Neural cell (in vitro differentiated cells): ENCODE results near the gene INSYN2B. TPM values are rescaled to one million over a fixed set of nuclear protein-coding genes. Genes with fewer than 3 reads are reported as not detected.

ENCODE experiments used
- H2AFZ ChIP-seq: fragments of 200-600, 300-800 bp; sonication (generic), shearing (Covaris generic); 2 replicates; pipeline ENCODE4 v1.6.0; 2014; ENCODE audit warnings: low read depth, mild to moderate bottlenecking, antibody characterized with exemption, low read length, moderate library complexity
- H3F3A ChIP-seq: fragments of 200-600 bp; shearing (Covaris generic); 2 replicates; pipeline ENCODE4 v1.6.1; 2016; ENCODE audit warnings: mild to moderate bottlenecking, moderate library complexity, mixed read lengths, antibody characterized with exemption, low read length; ENCODE audit not compliant: insufficient read depth, poor library complexity, severe bottlenecking
- H3K27ac ChIP-seq: fragments of 200-600, 300-800 bp; sonication (generic), shearing (Covaris generic); 2 replicates; pipeline ENCODE4 v1.5.1; 2014; ENCODE audit warnings: mild to moderate bottlenecking, low read length, moderate library complexity
- H3K27me3 ChIP-seq: fragments of 300-800, 200-600 bp; sonication (generic), shearing (Covaris generic); 2 replicates; pipeline ENCODE4 v1.6.0; 2014; ENCODE audit warnings: mild to moderate bottlenecking, low read depth, low read length, moderate library complexity; ENCODE audit not compliant: insufficient read depth
- H3K36me3 ChIP-seq: fragments of 300-800, 200-600 bp; sonication (generic), shearing (Covaris generic); 2 replicates; pipeline ENCODE4 v1.5.1; 2014; ENCODE audit warnings: mild to moderate bottlenecking, antibody characterized with exemption, low read length, moderate library complexity; ENCODE audit not compliant: insufficient read depth
- H3K4me2 ChIP-seq: fragments of 300-800, 200-600 bp; sonication (generic), shearing (Covaris generic); 2 replicates; pipeline ENCODE4 v1.6.0; 2014; ENCODE audit warnings: mild to moderate bottlenecking, low read length
- H3K4me3 ChIP-seq: fragments of 300-800, 200-600 bp; sonication (generic), shearing (Covaris generic); 2 replicates; pipeline ENCODE4 v1.5.1; 2014; ENCODE audit warnings: mild to moderate bottlenecking, low read length, moderate library complexity
- H3K79me2 ChIP-seq: fragments of 200-600 bp; shearing (Covaris generic); replicated peaks from 2 replicates; pipeline ENCODE4 v1.6.0; 2014; ENCODE audit warnings: mild to moderate bottlenecking, low read length, moderate library complexity; ENCODE audit not compliant: insufficient read depth
- H3K9ac ChIP-seq: fragments of 300-800, 200-600 bp; sonication (generic), shearing (Covaris generic); 2 replicates; pipeline ENCODE4 v1.6.1; 2016; ENCODE audit warnings: mild to moderate bottlenecking, low read length, mixed read lengths
- H3K9me2 ChIP-seq: fragments of 200-600 bp; shearing (Covaris generic); 2 replicates; pipeline ENCODE4 v1.6.1; 2016; ENCODE audit warnings: mild to moderate bottlenecking, low read length, mixed read lengths; ENCODE audit not compliant: insufficient read depth
- H3K9me3 ChIP-seq: fragments of 200-600, 300-800 bp; sonication (generic), shearing (Covaris generic); 2 replicates; pipeline ENCODE4 v1.6.1; 2016; ENCODE audit warnings: mild to moderate bottlenecking, mixed run types, low read length, moderate library complexity, mixed read lengths
- H4K20me1 ChIP-seq: fragments of 200-600 bp; shearing (Covaris generic); 2 replicates; pipeline ENCODE4 v1.6.1; 2016; ENCODE audit warnings: mild to moderate bottlenecking, mixed run types; ENCODE audit not compliant: insufficient read depth
- EP300 ChIP-seq: fragments of 450-650 bp; conservative IDR thresholded peaks from 2 replicates; pipeline ENCODE4 v1.6.1; 2014; ENCODE audit warnings: antibody characterized with exemption, mild to moderate bottlenecking, moderate library complexity; ENCODE audit not compliant: poor library complexity, severe bottlenecking
- EZH2 ChIP-seq: fragments of 200-600, 300-800 bp; shearing (Covaris generic), sonication (generic); IDR thresholded peaks from 2 replicates; pipeline ENCODE4 v1.6.1; 2014; ENCODE audit warnings: antibody characterized with exemption, low read length, borderline replicate concordance, mild to moderate bottlenecking; ENCODE audit not compliant: insufficient read depth, poor library complexity, severe bottlenecking
- MXI1 ChIP-seq: fragments of 450-650 bp; conservative IDR thresholded peaks from 2 replicates; pipeline ENCODE4 v1.6.1; 2014; ENCODE audit warnings: antibody characterized with exemption, mild to moderate bottlenecking; ENCODE audit not compliant: poor library complexity, severe bottlenecking
- POLR2AphosphoS5 ChIP-seq: IDR thresholded peaks from 2 replicates; pipeline ENCODE4 v1.6.1; 2012
- RAD21 ChIP-seq: fragments of 450-650 bp; conservative IDR thresholded peaks from 2 replicates; pipeline ENCODE4 v1.6.1; 2014; ENCODE audit warnings: antibody characterized with exemption, mild to moderate bottlenecking, moderate library complexity
- SMC3 ChIP-seq: fragments of 450-650 bp; conservative IDR thresholded peaks from 2 replicates; pipeline ENCODE4 v1.6.1; 2014; ENCODE audit warnings: antibody characterized with exemption, mild to moderate bottlenecking, moderate library complexity; ENCODE audit not compliant: poor library complexity
- TAF1 ChIP-seq: IDR thresholded peaks from 2 replicates; pipeline ENCODE4 v1.6.1; 2012; ENCODE audit warnings: low read depth
- polyA plus RNA-seq: library from polyadenylated mRNA; depleted of rRNA; stranded (reverse); fragments of >200 nt; gene quantifications from 2 replicates; pipeline ENCODE4 v1.2.3, GENCODE V29; 2014
- TF ChIP-seq, protein P1 (sequence below): fragments of 450-650 bp; IDR thresholded peaks from 2 replicates; pipeline ENCODE4 v1.5.1; 2014; ENCODE audit warnings: antibody characterized with exemption, mild to moderate bottlenecking, moderate library complexity; ENCODE audit not compliant: poor library complexity, severe bottlenecking
- TF ChIP-seq, protein P2 (sequence below): IDR thresholded peaks from 2 replicates; pipeline ENCODE4 v1.6.1; 2012; ENCODE audit warnings: borderline replicate concordance

INSYN2B gene
- polyA plus RNA-seq, 1 donor from 2014 or later, result 0.37 TPM

GRCh38 chr5:169871826-169872490, 108.3 kb downstream of the INSYN2B start:
- H3K4me2 ChIP-seq, result no peak overlapping the region
- no peak for TF ChIP-seq MXI1
- TF ChIP-seq SMC3, result no peak
- TF ChIP-seq, protein P1, sequence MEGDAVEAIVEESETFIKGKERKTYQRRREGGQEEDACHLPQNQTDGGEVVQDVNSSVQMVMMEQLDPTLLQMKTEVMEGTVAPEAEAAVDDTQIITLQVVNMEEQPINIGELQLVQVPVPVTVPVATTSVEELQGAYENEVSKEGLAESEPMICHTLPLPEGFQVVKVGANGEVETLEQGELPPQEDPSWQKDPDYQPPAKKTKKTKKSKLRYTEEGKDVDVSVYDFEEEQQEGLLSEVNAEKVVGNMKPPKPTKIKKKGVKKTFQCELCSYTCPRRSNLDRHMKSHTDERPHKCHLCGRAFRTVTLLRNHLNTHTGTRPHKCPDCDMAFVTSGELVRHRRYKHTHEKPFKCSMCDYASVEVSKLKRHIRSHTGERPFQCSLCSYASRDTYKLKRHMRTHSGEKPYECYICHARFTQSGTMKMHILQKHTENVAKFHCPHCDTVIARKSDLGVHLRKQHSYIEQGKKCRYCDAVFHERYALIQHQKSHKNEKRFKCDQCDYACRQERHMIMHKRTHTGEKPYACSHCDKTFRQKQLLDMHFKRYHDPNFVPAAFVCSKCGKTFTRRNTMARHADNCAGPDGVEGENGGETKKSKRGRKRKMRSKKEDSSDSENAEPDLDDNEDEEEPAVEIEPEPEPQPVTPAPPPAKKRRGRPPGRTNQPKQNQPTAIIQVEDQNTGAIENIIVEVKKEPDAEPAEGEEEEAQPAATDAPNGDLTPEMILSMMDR, result no peak
- TF ChIP-seq RAD21, result no peak
- TF ChIP-seq, protein P2, sequence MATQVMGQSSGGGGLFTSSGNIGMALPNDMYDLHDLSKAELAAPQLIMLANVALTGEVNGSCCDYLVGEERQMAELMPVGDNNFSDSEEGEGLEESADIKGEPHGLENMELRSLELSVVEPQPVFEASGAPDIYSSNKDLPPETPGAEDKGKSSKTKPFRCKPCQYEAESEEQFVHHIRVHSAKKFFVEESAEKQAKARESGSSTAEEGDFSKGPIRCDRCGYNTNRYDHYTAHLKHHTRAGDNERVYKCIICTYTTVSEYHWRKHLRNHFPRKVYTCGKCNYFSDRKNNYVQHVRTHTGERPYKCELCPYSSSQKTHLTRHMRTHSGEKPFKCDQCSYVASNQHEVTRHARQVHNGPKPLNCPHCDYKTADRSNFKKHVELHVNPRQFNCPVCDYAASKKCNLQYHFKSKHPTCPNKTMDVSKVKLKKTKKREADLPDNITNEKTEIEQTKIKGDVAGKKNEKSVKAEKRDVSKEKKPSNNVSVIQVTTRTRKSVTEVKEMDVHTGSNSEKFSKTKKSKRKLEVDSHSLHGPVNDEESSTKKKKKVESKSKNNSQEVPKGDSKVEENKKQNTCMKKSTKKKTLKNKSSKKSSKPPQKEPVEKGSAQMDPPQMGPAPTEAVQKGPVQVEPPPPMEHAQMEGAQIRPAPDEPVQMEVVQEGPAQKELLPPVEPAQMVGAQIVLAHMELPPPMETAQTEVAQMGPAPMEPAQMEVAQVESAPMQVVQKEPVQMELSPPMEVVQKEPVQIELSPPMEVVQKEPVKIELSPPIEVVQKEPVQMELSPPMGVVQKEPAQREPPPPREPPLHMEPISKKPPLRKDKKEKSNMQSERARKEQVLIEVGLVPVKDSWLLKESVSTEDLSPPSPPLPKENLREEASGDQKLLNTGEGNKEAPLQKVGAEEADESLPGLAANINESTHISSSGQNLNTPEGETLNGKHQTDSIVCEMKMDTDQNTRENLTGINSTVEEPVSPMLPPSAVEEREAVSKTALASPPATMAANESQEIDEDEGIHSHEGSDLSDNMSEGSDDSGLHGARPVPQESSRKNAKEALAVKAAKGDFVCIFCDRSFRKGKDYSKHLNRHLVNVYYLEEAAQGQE, result no peak
- TF ChIP-seq EP300, result no peak
- TF ChIP-seq TAF1, result no peak
- no peak for TF ChIP-seq POLR2AphosphoS5
- no peak for TF ChIP-seq EZH2

GRCh38 chr5:169870211-169870610, 110.1 kb downstream of the INSYN2B start:
- Histone ChIP-seq H3K36me3 (no peaks in the 10 kb centered on the region), H2AFZ (no peak overlapping the region), H3K9ac (no peak overlapping the region)

More at GRCh38 chr5:169871826-169872490, 108.3 kb downstream of the INSYN2B start:
- Histone ChIP-seq H2AFZ (no peak overlapping the region), H3K9ac (no peak overlapping the region), H3K79me2 (no peaks in the 10 kb centered on the region), H3K36me3 (no peaks in the 10 kb centered on the region), H3K9me2 (no peaks in the 10 kb centered on the region), H4K20me1 (no peaks in the 10 kb centered on the region), H3K9me3 (no peaks in the 10 kb centered on the region), H3K4me3 (no peak overlapping the region), H3F3A (no peaks in the 10 kb centered on the region), H3K27me3 (no peaks in the 10 kb centered on the region), H3K27ac (no peak overlapping the region)

More at GRCh38 chr5:169870211-169870610, 110.1 kb downstream of the INSYN2B start:
- Histone ChIP-seq H3K4me3 (no peak overlapping the region), H3K27ac (no peak overlapping the region), H4K20me1 (no peaks in the 10 kb centered on the region), H3K79me2 (no peaks in the 10 kb centered on the region), H3F3A (no peaks in the 10 kb centered on the region), H3K9me3 (no peaks in the 10 kb centered on the region), H3K4me2 (no peak overlapping the region), H3K27me3 (no peaks in the 10 kb centered on the region), H3K9me2 (no peaks in the 10 kb centered on the region)
- TF ChIP-seq MXI1 (no peak), SMC3 (no peak), TAF1 (no peak), EZH2 (no peak), EP300 (no peak), POLR2AphosphoS5 (no peak), RAD21 (no peak)
- TF ChIP-seq, protein P1, result no peak
- TF ChIP-seq, protein P2, result no peak
